IMR-90 (cell line): ENCODE data around the gene USP25. TPM values are rescaled to one million over a fixed set of nuclear protein-coding genes. Genes with fewer than 3 reads are reported as not detected.

Source experiments
- ATAC-seq: fragments of 200-7000 bp; cut with Tn5 transposase; 2 replicates; pipeline ENCODE4 v1.9.1; 2020; ENCODE audit warnings: low read depth, mild to moderate bottlenecking, moderate library complexity
- BruUV-seq: library from RNA; stranded (reverse); fragments of 400-500 nt; replicated peaks from 2 replicates; lab custom pipeline; 2021; lab: Mats Ljungman, UMichigan
- CTCF ChIA-PET: fragments of 300-600 bp; formaldehyde crosslinking; extraction: SDS; loops from one replicate; lab custom pipeline; 2021; ENCODE audit warnings: antibody characterized with exemption; lab: Yijun Ruan, JAX
- POLR2A ChIA-PET: fragments of 300-600 bp; sonication (Branson Sonifier 250); formaldehyde crosslinking; loops from one replicate; lab custom pipeline; 2022; ENCODE audit warnings: antibody characterized with exemption; ENCODE audit not compliant: unreplicated experiment; lab: Charles Lee
- DNase-seq: peaks from one replicate; pipeline ENCODE4 v3.0.0; 2013
- H2AFZ ChIP-seq: replicated peaks from 2 replicates; pipeline ENCODE3; 2013; ENCODE audit warnings: low read length, mild to moderate bottlenecking; ENCODE audit not compliant: poor library complexity
- H2AK5ac ChIP-seq: 2 replicates; pipeline ENCODE4 v1.6.1; 2013; ENCODE audit warnings: low read depth, low read length, inconsistent platforms
- H2AK9ac ChIP-seq: replicated peaks from 2 replicates; pipeline ENCODE3; 2013; ENCODE audit warnings: mild to moderate bottlenecking, low read depth, low read length, moderate library complexity; ENCODE audit not compliant: poor library complexity
- H2BK120ac ChIP-seq: 2 replicates; pipeline ENCODE4 v1.6.1; 2013; ENCODE audit warnings: low read depth, low read length, inconsistent platforms
- H2BK15ac ChIP-seq: 3 replicates; pipeline ENCODE4 v1.6.1; 2013; ENCODE audit warnings: low read depth, low read length, inconsistent platforms
- H2BK20ac ChIP-seq: 2 replicates; pipeline ENCODE4 v1.6.1; 2013; ENCODE audit warnings: low read depth, mild to moderate bottlenecking, inconsistent platforms, low read length, moderate library complexity
- H2BK5ac ChIP-seq: 2 replicates; pipeline ENCODE4 v1.6.1; 2013; ENCODE audit warnings: mild to moderate bottlenecking, low read depth, low read length, inconsistent platforms; ENCODE audit not compliant: poor library complexity, severe bottlenecking
- H3K14ac ChIP-seq: replicated peaks from 2 replicates; pipeline ENCODE4 v1.6.1; 2013; ENCODE audit warnings: low read depth, low read length, inconsistent platforms
- H3K18ac ChIP-seq: 2 replicates; pipeline ENCODE4 v1.6.1; 2013; ENCODE audit warnings: low read depth, low read length, control low read depth
- H3K23ac ChIP-seq: 2 replicates; pipeline ENCODE4 v1.6.1; 2013; ENCODE audit warnings: low read depth, low read length, inconsistent platforms
- H3K27ac ChIP-seq: 2 replicates; pipeline ENCODE4 v1.5.1; 2013; ENCODE audit warnings: mild to moderate bottlenecking, control low read depth, low read length; ENCODE audit not compliant: insufficient read depth
- H3K27me3 ChIP-seq: 2 replicates; pipeline ENCODE4 v1.6.1; 2013; ENCODE audit warnings: low read length; ENCODE audit not compliant: control insufficient read depth, insufficient read depth
- H3K36me3 ChIP-seq: 2 replicates; pipeline ENCODE4 v1.6.1; 2013; ENCODE audit warnings: low read length, mixed read lengths; ENCODE audit not compliant: control insufficient read depth, insufficient read depth
- H3K4ac ChIP-seq: 2 replicates; pipeline ENCODE4 v1.6.1; 2013; ENCODE audit warnings: low read depth, low read length, inconsistent platforms
- H3K4me1 ChIP-seq: 2 replicates; pipeline ENCODE4 v1.6.1; 2013; ENCODE audit warnings: low read length, mixed read lengths; ENCODE audit not compliant: control insufficient read depth, insufficient read depth
- H3K4me2 ChIP-seq: 2 replicates; pipeline ENCODE4 v1.6.1; 2013; ENCODE audit warnings: low read depth, mild to moderate bottlenecking, control low read depth, low read length, moderate library complexity
- H3K4me3 ChIP-seq: 2 replicates; pipeline ENCODE4 v1.5.1; 2013; ENCODE audit warnings: low read depth, mild to moderate bottlenecking, control low read depth, low read length, moderate library complexity; ENCODE audit not compliant: insufficient read depth
- H3K56ac ChIP-seq: 2 replicates; pipeline ENCODE4 v1.6.1; 2013; ENCODE audit warnings: low read length, inconsistent platforms; ENCODE audit not compliant: insufficient read depth; ENCODE audit errors: extremely low read depth
- H3K79me1 ChIP-seq, 2 experiments: 2 replicates each; pipeline ENCODE4 v1.6.1; 2013; ENCODE audit warnings: low read length in 2 of 2, inconsistent platforms in 1 of 2, low read depth in 1 of 2
- H3K9ac ChIP-seq: 2 replicates; pipeline ENCODE4 v1.6.1; 2013; ENCODE audit warnings: low read depth, low read length, control low read depth
- H3K9me1 ChIP-seq: 2 replicates; pipeline ENCODE4 v1.6.1; 2013; ENCODE audit warnings: low read length, inconsistent platforms; ENCODE audit not compliant: insufficient read depth
- H3K9me3 ChIP-seq: 2 replicates; pipeline ENCODE4 v1.6.1; 2013; ENCODE audit warnings: low read length; ENCODE audit not compliant: control insufficient read depth, insufficient read depth
- H4K20me1 ChIP-seq: 2 replicates; pipeline ENCODE4 v1.6.1; 2013; ENCODE audit warnings: low read length, inconsistent platforms; ENCODE audit not compliant: insufficient read depth
- H4K5ac ChIP-seq: 2 replicates; pipeline ENCODE4 v1.6.1; 2013; ENCODE audit warnings: mild to moderate bottlenecking, low read depth, low read length, control low read depth
- H4K8ac ChIP-seq, 2 experiments: 2 replicates each; pipeline ENCODE4 v1.6.1; 2013; ENCODE audit warnings: low read depth in 2 of 2, low read length in 2 of 2, control low read depth in 1 of 2, inconsistent platforms in 1 of 2
- H4K91ac ChIP-seq: 2 replicates; pipeline ENCODE4 v1.6.1; 2013; ENCODE audit warnings: low read depth, low read length, inconsistent platforms; ENCODE audit not compliant: insufficient read depth
- CEBPB ChIP-seq: IDR thresholded peaks from 2 replicates; pipeline ENCODE4 v1.6.1; 2012; ENCODE audit warnings: low read depth, low read length, improper control_type of control experiment
- FOS ChIP-seq: fragments of 150-350 bp; IDR thresholded peaks from 2 replicates; pipeline ENCODE4 v1.6.1; 2016; ENCODE audit warnings: low read depth, low read length
- MAFK ChIP-seq: IDR thresholded peaks from 2 replicates; pipeline ENCODE4 v1.6.1; 2012; ENCODE audit warnings: low read depth, low read length, improper control_type of control experiment
- MXI1 ChIP-seq: IDR thresholded peaks from 2 replicates; pipeline ENCODE4 v1.6.1; 2012; ENCODE audit warnings: low read depth, mild to moderate bottlenecking, low read length, moderate library complexity, borderline replicate concordance
- WGBS, 2 experiments: methylation state at CpG; one replicate each; pipeline versions ENCODE4 v1.1.5 to v1.1.7; 2013; ENCODE audit warnings: missing lambda C conversion rate in 2 of 2; ENCODE audit not compliant: insufficient read length in 1 of 2; ENCODE audit errors: extremely low coverage in 2 of 2; 5-methylcytosine and 5-hydroxymethylcytosine counted together
- dilution Hi-C: fragments of 300-500 bp; cut with HindIII; formaldehyde crosslinking; loops from one replicate; pipeline ENCODE4 v1.14.3; 2018; ENCODE audit warnings: low sequenced_read_pairs; ENCODE audit not compliant: unreplicated experiment
- in situ Hi-C: fragments of 300-500 bp; cut with MboI; formaldehyde crosslinking; loops from 3 replicates; pipeline ENCODE4 v1.14.3; 2019; ENCODE audit warnings: low sequenced_read_pairs, inconsistent platforms, mixed read lengths
- intact Hi-C: fragments of 100-400 bp; cut with micrococcal nuclease; formaldehyde crosslinking; loops from 2 replicates; pipeline ENCODE4 v1.10.0; 2022
- polyA plus RNA-seq, 3 experiments: library from polyadenylated mRNA; depleted of rRNA; stranded (reverse); fragments of >200 nt; gene quantifications; 2 replicates each; pipeline ENCODE4 v1.2.3, GENCODE V29; 2012; ENCODE audit warnings: low replicate concordance in 1 of 3
- total RNA-seq: library from RNA; depleted of rRNA; stranded (reverse); fragments of >200 nt; gene quantifications from 2 replicates; pipeline ENCODE4 v1.2.3, GENCODE V29; 2012
- TF ChIP-seq, protein P1 (sequence below): fragments of 150-350 bp; IDR thresholded peaks from 2 replicates; pipeline ENCODE4 v1.6.1; 2017; ENCODE audit warnings: mild to moderate bottlenecking, antibody characterized with exemption, low read length, low read depth

Gene USP25
- total and polyA plus RNA-seq, 2 of the 4 experiments (the other 2 are of a cell fraction), result 9.3 to 23.3 TPM

DNA sequence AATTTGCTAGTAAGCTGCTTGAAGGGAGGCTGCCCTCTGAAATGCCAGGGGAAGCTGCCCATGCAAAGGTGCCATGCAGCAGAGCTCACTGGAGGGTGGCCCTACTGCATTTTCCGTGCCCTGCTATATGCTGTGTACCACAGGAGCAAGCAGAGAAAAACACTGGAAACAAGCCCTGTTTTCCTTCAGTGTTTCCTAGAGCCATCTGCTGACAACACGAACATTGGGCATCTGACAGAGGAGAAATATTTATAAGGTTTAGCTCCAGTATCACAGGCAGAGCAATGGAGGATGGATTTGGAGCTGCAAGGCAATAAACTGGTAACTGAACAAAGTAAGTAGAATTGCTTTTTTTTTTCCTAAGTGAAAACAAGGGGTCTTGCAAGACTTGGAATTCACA is 198.4 kb downstream of the USP25 start:
- 33% methylated on average over 1 of the region's 2 CpGs; no CpG with 5 or more reads in 1 of the 2 experiments for WGBS, 2 experiments
- Histone ChIP-seq H3K4ac (no peak overlapping the region), H2BK5ac (no peak overlapping the region), H3K4me1 (no peaks in the 10 kb centered on the region), H3K27ac (no peak overlapping the region), H2BK15ac (no peak overlapping the region), H3K56ac (no peak overlapping the region), H4K5ac (no peak overlapping the region), H3K14ac (no peak overlapping the region), H2BK20ac (no peak overlapping the region), H3K9me1 (no peaks in the 10 kb centered on the region), H2AFZ (no peak overlapping the region), H3K27me3 (no peaks in the 10 kb centered on the region), H3K79me1 (no peaks in the 10 kb centered on the region), H3K4me3 (no peak overlapping the region), H2AK5ac (no peak overlapping the region), H3K9me3 (no peaks in the 10 kb centered on the region), H4K8ac (no peak overlapping the region), H4K91ac (no peak overlapping the region), H3K36me3 (no peaks in the 10 kb centered on the region), H3K9ac (no peak overlapping the region), H3K4me2 (no peak overlapping the region), H2BK120ac (no peak overlapping the region), H3K23ac (no peak overlapping the region), H4K20me1 (no peaks in the 10 kb centered on the region), H2AK9ac (no peak overlapping the region), H3K18ac (no peak overlapping the region)
- POLR2A ChIA-PET, result no interaction called here
- dilution Hi-C loops (no loop called here), intact Hi-C loops (no loop called here), in situ Hi-C loops (no loop called here)
- TF ChIP-seq CEBPB, result no peak
- TF ChIP-seq MAFK, result no peak
- no peak for TF ChIP-seq MXI1
- TF ChIP-seq, protein P1, sequence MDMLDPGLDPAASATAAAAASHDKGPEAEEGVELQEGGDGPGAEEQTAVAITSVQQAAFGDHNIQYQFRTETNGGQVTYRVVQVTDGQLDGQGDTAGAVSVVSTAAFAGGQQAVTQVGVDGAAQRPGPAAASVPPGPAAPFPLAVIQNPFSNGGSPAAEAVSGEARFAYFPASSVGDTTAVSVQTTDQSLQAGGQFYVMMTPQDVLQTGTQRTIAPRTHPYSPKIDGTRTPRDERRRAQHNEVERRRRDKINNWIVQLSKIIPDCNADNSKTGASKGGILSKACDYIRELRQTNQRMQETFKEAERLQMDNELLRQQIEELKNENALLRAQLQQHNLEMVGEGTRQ, result no peak
- no peak for TF ChIP-seq FOS
- CTCF ChIA-PET, result interaction anchor here (0.7 kb wide), 1 partner anchor 286 kb away, joined by 5 read pairs; no protein-coding TSS in a partner anchor
- ATAC-seq (no peak), DNase-seq (no peak)
- BruUV-seq, result no TSS peak
